ENCODE results near the gene MAP4K4.
A peak's percentile ranks its signal among the peaks of the same experiment; 100 is the strongest.

MAP4K4 gene

GRCh38 chr2:101833890-101834523 is 136.5 kb downstream of the MAP4K4 start:
- no peak overlapping the region for H3K4me3 ChIP-seq (ENCODE audit: control insufficient read depth, low read depth, low read length)
- TF ChIP-seq CTCF (conservative IDR thresholded peaks at IDR 0.05; ENCODE audit: control insufficient read depth, insufficient read depth, low read depth, low read length) = no peak
- no peak for DNase-seq (ENCODE audit: low read depth)

- no peak overlapping the region for H3K4me3 ChIP-seq (ENCODE audit: control insufficient read depth, low read depth, low read length)
- DNase-seq (ENCODE audit: low read depth) = no peak
- no peak for TF ChIP-seq CTCF (conservative IDR thresholded peaks at IDR 0.05; ENCODE audit: control insufficient read depth, insufficient read depth, low read depth, low read length)
Observed at GRCh38 chr2:101837354-101837753, 139.8 kb downstream of the MAP4K4 start.

- H3K4me3 ChIP-seq (ENCODE audit: control insufficient read depth, low read depth, low read length) = no peak overlapping the region
- no peak for TF ChIP-seq CTCF (conservative IDR thresholded peaks at IDR 0.05; ENCODE audit: control insufficient read depth, insufficient read depth, low read depth, low read length)
- DNase-seq (ENCODE audit: low read depth) = no peak
Observed at GRCh38 chr2:101841679-101842327, 144.3 kb downstream of the MAP4K4 start.

GRCh38 chr2:101842471-101842870 is 145.0 kb downstream of the MAP4K4 start:
- TF ChIP-seq CTCF (conservative IDR thresholded peaks at IDR 0.05; ENCODE audit: control insufficient read depth, insufficient read depth, low read depth, low read length) = no peak
- no peak overlapping the region for H3K4me3 ChIP-seq (ENCODE audit: control insufficient read depth, low read depth, low read length)
- DNase-seq (ENCODE audit: low read depth) = no peak

- DNase-seq (ENCODE audit: low read depth) = peak; percentile 71
- TF ChIP-seq CTCF (conservative IDR thresholded peaks at IDR 0.05; ENCODE audit: control insufficient read depth, insufficient read depth, low read depth, low read length) = no peak
- H3K4me3 ChIP-seq (ENCODE audit: control insufficient read depth, low read depth, low read length) = no peak overlapping the region
Observed at GRCh38 chr2:101843048-101843447, 145.5 kb downstream of the MAP4K4 start.

GRCh38 chr2:101843471-101843870 is 146.0 kb downstream of the MAP4K4 start:
- no peak overlapping the region for H3K4me3 ChIP-seq (ENCODE audit: control insufficient read depth, low read depth, low read length)
- no peak for TF ChIP-seq CTCF (conservative IDR thresholded peaks at IDR 0.05; ENCODE audit: control insufficient read depth, insufficient read depth, low read depth, low read length)
- no peak for DNase-seq (ENCODE audit: low read depth)

Measured in fibroblast of mammary gland (primary cell).